ENCODE measurements around the gene PELI2.

GRCh38 chr14:56137849-56138248 is 19.6 kb downstream of the PELI2 start:
- TF ChIP-seq CTCF (IDR thresholded peaks at IDR 0.05; ENCODE audit: low read length) (no peak), EZH2 (optimal IDR thresholded peaks at IDR 0.05; ENCODE audit: low read depth, low read length) (no peak)
